IMR-90 (cell line): ENCODE results near the gene SPOCK3. TPM values are rescaled to one million over a fixed set of nuclear protein-coding genes. Genes with fewer than 3 reads are reported as not detected.

Source experiments
- ATAC-seq: fragments of 200-7000 bp; cut with Tn5 transposase; 2 replicates; pipeline ENCODE4 v1.9.1; 2020; ENCODE audit warnings: low read depth, mild to moderate bottlenecking, moderate library complexity
- BruUV-seq: library from RNA; stranded (reverse); fragments of 400-500 nt; replicated peaks from 2 replicates; lab custom pipeline; 2021; lab: Mats Ljungman, UMichigan
- CTCF ChIA-PET: fragments of 300-600 bp; formaldehyde crosslinking; extraction: SDS; loops from one replicate; lab custom pipeline; 2021; ENCODE audit warnings: antibody characterized with exemption; lab: Yijun Ruan, JAX
- POLR2A ChIA-PET: fragments of 300-600 bp; sonication (Branson Sonifier 250); formaldehyde crosslinking; loops from one replicate; lab custom pipeline; 2022; ENCODE audit warnings: antibody characterized with exemption; ENCODE audit not compliant: unreplicated experiment; lab: Charles Lee
- DNase-seq: peaks from one replicate; pipeline ENCODE4 v3.0.0; 2013
- H2AFZ ChIP-seq: replicated peaks from 2 replicates; pipeline ENCODE3; 2013; ENCODE audit warnings: low read length, mild to moderate bottlenecking; ENCODE audit not compliant: poor library complexity
- H2AK5ac ChIP-seq: 2 replicates; pipeline ENCODE4 v1.6.1; 2013; ENCODE audit warnings: low read depth, low read length, inconsistent platforms
- H2AK9ac ChIP-seq: replicated peaks from 2 replicates; pipeline ENCODE3; 2013; ENCODE audit warnings: mild to moderate bottlenecking, low read depth, low read length, moderate library complexity; ENCODE audit not compliant: poor library complexity
- H2BK120ac ChIP-seq: 2 replicates; pipeline ENCODE4 v1.6.1; 2013; ENCODE audit warnings: low read depth, low read length, inconsistent platforms
- H2BK15ac ChIP-seq: 3 replicates; pipeline ENCODE4 v1.6.1; 2013; ENCODE audit warnings: low read depth, low read length, inconsistent platforms
- H2BK20ac ChIP-seq: 2 replicates; pipeline ENCODE4 v1.6.1; 2013; ENCODE audit warnings: low read depth, mild to moderate bottlenecking, inconsistent platforms, low read length, moderate library complexity
- H2BK5ac ChIP-seq: 2 replicates; pipeline ENCODE4 v1.6.1; 2013; ENCODE audit warnings: mild to moderate bottlenecking, low read depth, low read length, inconsistent platforms; ENCODE audit not compliant: poor library complexity, severe bottlenecking
- H3K14ac ChIP-seq: replicated peaks from 2 replicates; pipeline ENCODE4 v1.6.1; 2013; ENCODE audit warnings: low read depth, low read length, inconsistent platforms
- H3K18ac ChIP-seq: 2 replicates; pipeline ENCODE4 v1.6.1; 2013; ENCODE audit warnings: low read depth, low read length, control low read depth
- H3K23ac ChIP-seq: 2 replicates; pipeline ENCODE4 v1.6.1; 2013; ENCODE audit warnings: low read depth, low read length, inconsistent platforms
- H3K27ac ChIP-seq: 2 replicates; pipeline ENCODE4 v1.5.1; 2013; ENCODE audit warnings: mild to moderate bottlenecking, control low read depth, low read length; ENCODE audit not compliant: insufficient read depth
- H3K27me3 ChIP-seq: 2 replicates; pipeline ENCODE4 v1.6.1; 2013; ENCODE audit warnings: low read length; ENCODE audit not compliant: control insufficient read depth, insufficient read depth
- H3K36me3 ChIP-seq: 2 replicates; pipeline ENCODE4 v1.6.1; 2013; ENCODE audit warnings: low read length, mixed read lengths; ENCODE audit not compliant: control insufficient read depth, insufficient read depth
- H3K4ac ChIP-seq: 2 replicates; pipeline ENCODE4 v1.6.1; 2013; ENCODE audit warnings: low read depth, low read length, inconsistent platforms
- H3K4me1 ChIP-seq: 2 replicates; pipeline ENCODE4 v1.6.1; 2013; ENCODE audit warnings: low read length, mixed read lengths; ENCODE audit not compliant: control insufficient read depth, insufficient read depth
- H3K4me2 ChIP-seq: 2 replicates; pipeline ENCODE4 v1.6.1; 2013; ENCODE audit warnings: low read depth, mild to moderate bottlenecking, control low read depth, low read length, moderate library complexity
- H3K4me3 ChIP-seq: 2 replicates; pipeline ENCODE4 v1.5.1; 2013; ENCODE audit warnings: low read depth, mild to moderate bottlenecking, control low read depth, low read length, moderate library complexity; ENCODE audit not compliant: insufficient read depth
- H3K56ac ChIP-seq: 2 replicates; pipeline ENCODE4 v1.6.1; 2013; ENCODE audit warnings: low read length, inconsistent platforms; ENCODE audit not compliant: insufficient read depth; ENCODE audit errors: extremely low read depth
- H3K79me1 ChIP-seq, 2 experiments: 2 replicates each; pipeline ENCODE4 v1.6.1; 2013; ENCODE audit warnings: low read length in 2 of 2, inconsistent platforms in 1 of 2, low read depth in 1 of 2
- H3K9ac ChIP-seq: 2 replicates; pipeline ENCODE4 v1.6.1; 2013; ENCODE audit warnings: low read depth, low read length, control low read depth
- H3K9me1 ChIP-seq: 2 replicates; pipeline ENCODE4 v1.6.1; 2013; ENCODE audit warnings: low read length, inconsistent platforms; ENCODE audit not compliant: insufficient read depth
- H3K9me3 ChIP-seq: 2 replicates; pipeline ENCODE4 v1.6.1; 2013; ENCODE audit warnings: low read length; ENCODE audit not compliant: control insufficient read depth, insufficient read depth
- H4K20me1 ChIP-seq: 2 replicates; pipeline ENCODE4 v1.6.1; 2013; ENCODE audit warnings: low read length, inconsistent platforms; ENCODE audit not compliant: insufficient read depth
- H4K5ac ChIP-seq: 2 replicates; pipeline ENCODE4 v1.6.1; 2013; ENCODE audit warnings: mild to moderate bottlenecking, low read depth, low read length, control low read depth
- H4K8ac ChIP-seq, 2 experiments: 2 replicates each; pipeline ENCODE4 v1.6.1; 2013; ENCODE audit warnings: low read depth in 2 of 2, low read length in 2 of 2, control low read depth in 1 of 2, inconsistent platforms in 1 of 2
- H4K91ac ChIP-seq: 2 replicates; pipeline ENCODE4 v1.6.1; 2013; ENCODE audit warnings: low read depth, low read length, inconsistent platforms; ENCODE audit not compliant: insufficient read depth
- MAFK ChIP-seq: IDR thresholded peaks from 2 replicates; pipeline ENCODE4 v1.6.1; 2012; ENCODE audit warnings: low read depth, low read length, improper control_type of control experiment
- NFE2L2 ChIP-seq: fragments of 150-350 bp; IDR thresholded peaks from 2 replicates; pipeline ENCODE4 v1.6.1; 2016; ENCODE audit warnings: low read depth, mild to moderate bottlenecking, low read length
- POLR2A ChIP-seq: IDR thresholded peaks from 2 replicates; pipeline ENCODE4 v1.6.1; 2012; ENCODE audit warnings: mild to moderate bottlenecking, low read depth, low read length
- RAD21 ChIP-seq: IDR thresholded peaks from 2 replicates; pipeline ENCODE4 v1.6.1; 2012; ENCODE audit warnings: low read length, improper control_type of control experiment
- WGBS, 2 experiments: methylation state at CpG; one replicate each; pipeline versions ENCODE4 v1.1.5 to v1.1.7; 2013; ENCODE audit warnings: missing lambda C conversion rate in 2 of 2; ENCODE audit not compliant: insufficient read length in 1 of 2; ENCODE audit errors: extremely low coverage in 2 of 2; 5-methylcytosine and 5-hydroxymethylcytosine counted together
- dilution Hi-C: fragments of 300-500 bp; cut with HindIII; formaldehyde crosslinking; loops from one replicate; pipeline ENCODE4 v1.14.3; 2018; ENCODE audit warnings: low sequenced_read_pairs; ENCODE audit not compliant: unreplicated experiment
- in situ Hi-C: fragments of 300-500 bp; cut with MboI; formaldehyde crosslinking; loops from 3 replicates; pipeline ENCODE4 v1.14.3; 2019; ENCODE audit warnings: low sequenced_read_pairs, inconsistent platforms, mixed read lengths
- intact Hi-C: fragments of 100-400 bp; cut with micrococcal nuclease; formaldehyde crosslinking; loops from 2 replicates; pipeline ENCODE4 v1.10.0; 2022
- polyA plus RNA-seq, 3 experiments: library from polyadenylated mRNA; depleted of rRNA; stranded (reverse); fragments of >200 nt; gene quantifications; 2 replicates each; pipeline ENCODE4 v1.2.3, GENCODE V29; 2012; ENCODE audit warnings: low replicate concordance in 1 of 3
- total RNA-seq: library from RNA; depleted of rRNA; stranded (reverse); fragments of >200 nt; gene quantifications from 2 replicates; pipeline ENCODE4 v1.2.3, GENCODE V29; 2012
- TF ChIP-seq, protein P1 (sequence below): fragments of 150-350 bp; IDR thresholded peaks from 2 replicates; pipeline ENCODE4 v1.6.1; 2016; ENCODE audit warnings: low read depth, mild to moderate bottlenecking, low read length, moderate library complexity, borderline replicate concordance
- TF ChIP-seq, protein P2 (sequence below): fragments of 150-350 bp; IDR thresholded peaks from 2 replicates; pipeline ENCODE4 v1.6.1; 2017; ENCODE audit warnings: mild to moderate bottlenecking, antibody characterized with exemption, low read length, low read depth

The SPOCK3 gene
- total and polyA plus RNA-seq, 2 of the 4 experiments (the other 2 are of a cell fraction): not detected

DNA sequence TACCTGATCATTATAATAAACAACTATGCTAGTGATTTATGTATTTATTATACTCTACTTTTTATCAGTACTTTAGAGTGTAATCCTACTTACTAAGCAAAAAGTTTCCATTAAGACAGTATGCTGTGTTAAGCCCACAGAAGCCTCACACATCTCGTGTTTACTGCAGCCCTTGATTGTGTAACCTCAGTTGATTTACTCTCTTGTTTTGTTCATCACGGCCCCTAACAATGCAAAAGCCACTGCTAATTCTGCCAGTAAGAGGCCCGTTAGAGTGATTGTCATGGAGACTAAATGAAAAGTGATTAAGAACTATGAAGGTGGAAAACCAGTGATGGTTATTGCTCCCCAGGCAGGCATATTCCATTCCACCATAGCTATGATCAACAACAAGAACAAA is 436.2 kb downstream of the SPOCK3 start:
- no peak overlapping the region for H4K91ac ChIP-seq
- no peaks in the 10 kb centered on the region for H3K4me1 ChIP-seq
- H3K27me3 ChIP-seq: no peaks in the 10 kb centered on the region
- no peak overlapping the region for H3K18ac ChIP-seq
- H3K27ac ChIP-seq: no peak overlapping the region
- intact Hi-C loops: no loop called here
- no peaks in the 10 kb centered on the region for H4K20me1 ChIP-seq
- H3K14ac ChIP-seq: no peak overlapping the region
- no TSS peak for BruUV-seq
- in situ Hi-C loops: no loop called here
- H3K79me1 ChIP-seq: no peaks in the 10 kb centered on the region
- ATAC-seq (no peak), DNase-seq (no peak)
- ChIA-PET CTCF (no interaction called here), POLR2A (no interaction called here)
- no peak overlapping the region for H2BK20ac ChIP-seq
- dilution Hi-C loops: no loop called here
- no peak overlapping the region for H2BK120ac ChIP-seq
- H2AK9ac ChIP-seq: no peak overlapping the region
- H3K56ac ChIP-seq: no peak overlapping the region
- H3K9ac ChIP-seq: no peak overlapping the region
- no peak overlapping the region for H2AK5ac ChIP-seq
- no peak for TF ChIP-seq RAD21
- TF ChIP-seq, protein P1, sequence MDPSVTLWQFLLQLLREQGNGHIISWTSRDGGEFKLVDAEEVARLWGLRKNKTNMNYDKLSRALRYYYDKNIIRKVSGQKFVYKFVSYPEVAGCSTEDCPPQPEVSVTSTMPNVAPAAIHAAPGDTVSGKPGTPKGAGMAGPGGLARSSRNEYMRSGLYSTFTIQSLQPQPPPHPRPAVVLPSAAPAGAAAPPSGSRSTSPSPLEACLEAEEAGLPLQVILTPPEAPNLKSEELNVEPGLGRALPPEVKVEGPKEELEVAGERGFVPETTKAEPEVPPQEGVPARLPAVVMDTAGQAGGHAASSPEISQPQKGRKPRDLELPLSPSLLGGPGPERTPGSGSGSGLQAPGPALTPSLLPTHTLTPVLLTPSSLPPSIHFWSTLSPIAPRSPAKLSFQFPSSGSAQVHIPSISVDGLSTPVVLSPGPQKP: no peak
- no peak for TF ChIP-seq MAFK
- TF ChIP-seq POLR2A: no peak
- TF ChIP-seq, protein P2, sequence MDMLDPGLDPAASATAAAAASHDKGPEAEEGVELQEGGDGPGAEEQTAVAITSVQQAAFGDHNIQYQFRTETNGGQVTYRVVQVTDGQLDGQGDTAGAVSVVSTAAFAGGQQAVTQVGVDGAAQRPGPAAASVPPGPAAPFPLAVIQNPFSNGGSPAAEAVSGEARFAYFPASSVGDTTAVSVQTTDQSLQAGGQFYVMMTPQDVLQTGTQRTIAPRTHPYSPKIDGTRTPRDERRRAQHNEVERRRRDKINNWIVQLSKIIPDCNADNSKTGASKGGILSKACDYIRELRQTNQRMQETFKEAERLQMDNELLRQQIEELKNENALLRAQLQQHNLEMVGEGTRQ: no peak
- no peak for TF ChIP-seq NFE2L2
- no peak overlapping the region for H3K4ac ChIP-seq
- no peak overlapping the region for H3K4me2 ChIP-seq
- no peak overlapping the region for H4K5ac ChIP-seq
- no peak overlapping the region for H3K4me3 ChIP-seq
- H2BK5ac ChIP-seq: no peak overlapping the region
- no peaks in the 10 kb centered on the region for H3K9me1 ChIP-seq
- no peak overlapping the region for H4K8ac ChIP-seq
- no peak overlapping the region for H3K23ac ChIP-seq
- peaks cover 3% of the 10 kb centered on the region; the same call in 1 of the 2 replicates for H3K9me3 ChIP-seq
- WGBS, 2 experiments: no CpG with 5 or more reads among the region's 3 CpGs
- H3K36me3 ChIP-seq: no peaks in the 10 kb centered on the region
- no peak overlapping the region for H2BK15ac ChIP-seq
- H2AFZ ChIP-seq: no peak overlapping the region
